GM21423 (cell line): ENCODE measurements around the gene TTC39B.

ENCODE experiments used
- ATAC-seq: cut with Tn5 transposase; IDR thresholded peaks from one replicate; pipeline ENCODE4 v1.9.1; 2021; ENCODE audit warnings: mild to moderate bottlenecking, moderate library complexity; ENCODE audit not compliant: unreplicated experiment

TTC39B gene

GRCh38 chr9:15187589-15187988 is 119.4 kb downstream of the TTC39B start:
- no peak for ATAC-seq

- no peak for ATAC-seq
Observed at GRCh38 chr9:15182730-15183129, 124.3 kb downstream of the TTC39B start.

- ATAC-seq = no peak
Observed at GRCh38 chr9:15182101-15182551, 124.9 kb downstream of the TTC39B start.

DNA sequence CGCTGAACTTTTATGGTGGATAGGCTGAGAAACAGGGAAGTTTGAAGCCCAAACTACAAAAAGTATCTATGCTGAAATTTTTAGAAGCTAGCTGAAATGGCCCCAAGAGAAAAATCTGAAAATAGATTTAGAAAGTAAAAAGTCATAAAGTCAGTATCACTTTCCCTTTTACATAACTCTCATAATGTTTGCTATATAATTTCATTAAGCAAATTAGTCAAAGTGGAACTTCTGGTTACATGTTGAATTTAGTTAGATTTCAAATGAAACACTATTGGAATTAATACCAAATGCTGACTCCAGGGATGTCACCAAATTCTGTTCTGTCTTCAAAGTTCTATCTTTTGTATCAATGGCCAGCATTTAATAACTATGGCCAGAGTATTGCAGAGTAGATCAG is 126.9 kb downstream of the TTC39B start:
- ATAC-seq = no peak

GRCh38 chr9:15178631-15179030 is 128.4 kb downstream of the TTC39B start:
- no peak for ATAC-seq

- ATAC-seq = no peak
Observed at GRCh38 chr9:15176836-15177235, 130.2 kb downstream of the TTC39B start.

GRCh38 chr9:15163931-15164330 is 143.1 kb downstream of the TTC39B start:
- ATAC-seq = no peak

- no peak for ATAC-seq
Observed at GRCh38 chr9:15161753-15162152, 145.3 kb downstream of the TTC39B start.

DNA sequence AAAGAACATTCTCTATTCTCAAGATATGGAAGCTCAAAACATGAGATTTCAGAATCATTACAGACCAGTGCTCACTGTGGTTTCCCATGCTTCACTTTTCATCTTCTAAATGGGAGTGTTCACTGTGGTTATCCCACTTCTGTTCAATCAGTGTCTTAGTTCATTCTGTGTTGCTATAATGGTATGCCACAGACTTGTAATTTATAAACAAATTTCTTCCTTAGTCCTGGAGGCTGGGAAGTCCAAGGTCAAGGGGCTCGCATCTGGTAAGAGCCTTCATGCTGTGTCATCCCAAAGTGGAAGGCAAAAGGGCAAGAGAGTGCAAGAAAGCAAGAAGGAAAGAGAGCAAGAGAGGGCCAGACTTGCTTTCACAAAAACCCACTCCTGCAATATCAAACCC is 146.3 kb downstream of the TTC39B start:
- ATAC-seq = no peak

- no peak for ATAC-seq
Observed at GRCh38 chr9:15158064-15158463, 149.0 kb downstream of the TTC39B start.

DNA sequence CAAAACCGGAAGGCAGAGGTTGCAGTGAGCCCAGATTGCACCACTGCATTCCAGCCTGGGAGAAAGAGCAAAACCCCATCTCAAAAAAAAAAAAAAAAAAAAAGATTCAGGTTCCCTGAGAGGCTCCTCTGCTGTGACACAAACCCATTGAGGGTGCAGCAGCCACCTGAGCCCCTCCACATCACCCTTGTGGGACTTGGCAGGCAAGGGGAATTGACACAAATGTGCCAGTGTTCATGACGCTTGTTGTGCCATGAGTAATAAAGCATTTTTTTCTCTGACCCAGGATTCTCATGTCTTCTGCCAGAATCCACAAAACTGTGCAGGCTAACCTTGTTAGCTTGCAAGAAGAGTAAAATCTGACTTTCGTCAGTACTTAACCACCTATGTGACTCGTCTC is 149.6 kb downstream of the TTC39B start:
- ATAC-seq = no peak

DNA sequence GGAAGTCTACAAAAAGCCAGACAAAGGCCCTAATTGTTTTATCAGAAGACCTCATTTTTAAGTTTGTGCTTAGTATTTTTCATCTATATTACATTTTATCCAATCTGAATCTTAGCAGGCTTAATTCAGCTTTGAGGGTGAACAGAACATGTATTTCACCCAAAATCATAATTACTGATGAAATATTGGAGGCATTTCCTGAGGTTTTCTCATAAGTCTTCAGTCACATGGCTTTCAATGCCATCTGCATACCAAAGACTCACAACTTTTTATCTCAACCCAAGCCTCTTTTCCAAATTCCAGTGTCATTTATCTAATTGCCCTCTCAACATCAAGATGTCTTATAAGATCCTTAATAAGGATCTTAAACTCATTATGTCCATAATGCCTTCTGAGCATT is 150.8 kb downstream of the TTC39B start:
- no peak for ATAC-seq

DNA sequence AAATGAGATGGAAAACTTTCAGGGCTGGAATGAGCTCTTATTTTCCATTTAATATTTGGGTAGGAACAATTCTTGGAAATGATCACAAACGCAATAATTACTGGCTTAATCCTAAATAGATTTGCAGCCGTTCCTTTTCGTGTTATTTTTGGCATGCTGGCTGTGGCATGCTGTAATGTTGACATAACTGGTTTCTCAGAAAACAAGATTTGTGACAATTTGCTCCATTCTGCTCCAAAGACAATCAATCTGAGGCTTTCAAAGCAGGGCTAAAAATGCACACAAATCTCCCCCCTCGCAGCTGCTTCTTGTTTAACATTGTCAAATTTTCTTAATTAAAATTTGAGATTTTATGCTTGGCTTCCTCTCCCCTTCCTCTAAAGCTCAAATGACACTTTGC is 151.2 kb downstream of the TTC39B start:
- ATAC-seq = no peak

- ATAC-seq = no peak
Observed at GRCh38 chr9:15155323-15155722, 151.7 kb downstream of the TTC39B start.

DNA sequence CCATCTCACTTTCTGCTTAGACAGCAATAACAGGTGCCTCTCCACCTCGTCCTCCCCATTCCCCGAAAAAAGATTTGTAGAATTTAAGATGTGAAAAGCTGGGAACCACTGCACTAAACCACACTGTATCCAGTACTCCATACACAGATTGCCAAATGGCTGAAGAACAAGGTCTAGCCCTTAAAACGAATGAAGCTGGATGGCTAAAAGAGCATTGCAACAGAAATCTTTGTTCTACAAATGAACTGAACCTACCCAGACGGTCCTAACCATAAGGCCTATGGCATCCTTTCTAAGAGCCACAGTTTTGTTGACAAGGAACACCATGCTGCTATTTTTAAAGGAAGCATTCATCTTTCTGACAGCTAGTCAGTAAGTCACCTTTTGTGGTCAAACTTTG is 152.3 kb downstream of the TTC39B start:
- no peak for ATAC-seq

DNA sequence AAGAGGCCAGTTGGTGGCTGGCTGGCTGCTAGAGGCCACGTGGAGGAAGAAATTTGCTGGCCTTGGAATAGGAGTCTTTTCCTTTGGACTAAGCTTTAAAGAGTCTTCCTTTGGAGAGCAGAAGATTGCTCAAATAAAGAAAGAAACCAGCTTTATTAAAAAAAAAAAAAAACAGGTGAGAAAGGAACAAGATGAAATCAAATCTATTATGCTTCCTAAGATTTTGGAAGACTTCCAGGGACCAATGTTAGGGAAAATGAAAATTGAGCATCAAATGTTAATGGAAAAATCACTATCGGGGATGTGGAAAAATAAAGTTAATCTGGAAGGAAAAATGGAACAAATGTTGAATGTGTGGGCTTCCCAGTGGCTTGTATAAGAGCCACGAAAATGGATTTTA is 153.1 kb downstream of the TTC39B start:
- ATAC-seq = no peak

- no peak for ATAC-seq
Observed at GRCh38 chr9:15150939-15151338, 156.1 kb downstream of the TTC39B start.

DNA sequence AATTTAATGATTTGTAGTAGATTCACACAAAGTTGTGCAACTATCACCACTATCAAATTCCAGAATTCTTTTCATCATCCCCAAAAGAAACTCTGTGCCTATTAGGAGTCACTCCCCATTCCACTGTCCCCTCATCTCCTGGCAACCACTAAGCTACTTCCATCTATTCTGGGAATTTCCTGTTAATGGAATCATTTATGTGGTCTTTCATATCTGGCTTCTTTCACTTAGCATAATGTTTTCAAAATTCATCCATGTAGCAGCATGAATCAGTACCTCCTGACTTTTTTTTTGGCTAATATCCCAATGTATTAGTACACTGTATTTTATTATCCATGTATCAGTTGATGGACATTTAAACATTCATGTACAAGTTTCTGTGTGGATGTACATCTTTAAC is 157.6 kb downstream of the TTC39B start:
- ATAC-seq = no peak

- no peak for ATAC-seq
Observed at GRCh38 chr9:15146268-15146700, 160.7 kb downstream of the TTC39B start.

GRCh38 chr9:15144622-15145061 is 162.4 kb downstream of the TTC39B start:
- ATAC-seq = no peak

- ATAC-seq = peak; percentile 95
Observed at GRCh38 chr9:15142878-15143534, 164.0 kb downstream of the TTC39B start.

DNA sequence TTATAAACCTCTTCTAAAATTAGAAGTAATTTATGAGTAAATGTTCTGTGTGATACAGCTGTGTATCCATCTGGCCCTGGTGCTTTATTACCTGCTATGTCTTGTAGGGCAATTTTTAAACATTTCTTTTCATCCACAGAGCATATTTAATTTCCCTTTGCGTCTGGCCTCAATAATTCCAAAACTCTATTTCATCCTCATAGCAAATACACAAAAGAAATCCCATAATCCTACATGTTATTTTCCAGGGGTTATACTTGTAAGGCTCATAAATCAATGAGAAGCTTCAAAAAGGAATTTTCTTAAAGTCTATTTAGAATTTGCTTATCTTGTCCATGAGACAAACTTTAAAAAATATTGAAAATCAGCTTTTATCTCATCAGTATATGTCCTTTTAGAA is 167.0 kb downstream of the TTC39B start:
- ATAC-seq = no peak

DNA sequence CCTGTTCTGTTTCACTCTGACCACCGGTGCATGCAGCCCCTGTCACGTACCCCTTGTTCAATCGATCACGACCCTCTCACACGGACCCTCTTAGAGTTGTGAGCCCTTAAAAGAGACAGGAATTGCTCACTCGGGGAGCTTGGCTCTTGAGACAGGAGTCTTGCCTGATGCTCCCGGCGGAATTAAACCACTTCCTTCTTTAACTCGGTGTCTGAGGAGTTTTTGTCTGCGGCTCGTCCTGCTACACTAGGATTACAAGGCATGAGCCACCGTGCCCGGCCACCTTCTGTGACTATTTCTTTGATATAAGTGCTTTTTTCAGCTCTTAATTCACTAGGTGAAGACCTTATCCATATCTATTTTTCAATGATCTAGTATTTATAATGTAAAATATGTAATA is 167.5 kb downstream of the TTC39B start:
- no peak for ATAC-seq
